ENCODE data around the gene FGFRL1.
A peak's percentile ranks its signal among the peaks of the same experiment; 100 is the strongest.

GRCh38 chr4:1002131-1002630 is 9.2 kb upstream of the FGFRL1 start:
- TF ChIP-seq CTCF (IDR thresholded peaks at IDR 0.05; ENCODE audit: poor library complexity) (no peak), EZH2 (IDR thresholded peaks at IDR 0.05; ENCODE audit: borderline replicate concordance) (peak; percentile 86), EZH2phosphoT487 (IDR thresholded peaks at IDR 0.05; ENCODE audit: low read depth, severe bottlenecking, unreplicated experiment) (peak; percentile 67)
